NCI-H748 (cell line): ENCODE results near the gene HDDC2.

ENCODE experiments used
- DNase-seq: peaks from one replicate; lab custom pipeline; 2025; ENCODE audit not compliant: unreplicated experiment; lab: John Stamatoyannopoulos, UW

The HDDC2 gene

GRCh38 chr6:125301435-125302391, at the start of gene HDDC2:
HDDC2 (minus strand) TSS chr6:125301967; CDS start chr6:125301932, 35 bp downstream.
- DNase-seq, result peak; percentile 81

GRCh38 chr6:125346926-125347563, 45.3 kb upstream of the HDDC2 start:
- DNase-seq, result no peak

GRCh38 chr6:125346201-125346925, 44.6 kb upstream of the HDDC2 start:
- DNase-seq, result peak; percentile 53

- no peak for DNase-seq
Measured at GRCh38 chr6:125341460-125341859, 39.7 kb upstream of the HDDC2 start.

- no peak for DNase-seq
Measured at GRCh38 chr6:125340991-125341390, 39.2 kb upstream of the HDDC2 start.

- DNase-seq, result no peak
Measured at GRCh38 chr6:125340175-125340835, 38.5 kb upstream of the HDDC2 start.

GRCh38 chr6:125339653-125340052, 37.9 kb upstream of the HDDC2 start:
- DNase-seq, result no peak

- no peak for DNase-seq
Measured at GRCh38 chr6:125338381-125338780, 36.6 kb upstream of the HDDC2 start.

- DNase-seq, result no peak
Measured at GRCh38 chr6:125337706-125338105, 35.9 kb upstream of the HDDC2 start.

GRCh38 chr6:125332664-125333063, 30.9 kb upstream of the HDDC2 start:
- DNase-seq, result no peak

- no peak for DNase-seq
Measured at GRCh38 chr6:125325586-125325985, 23.8 kb upstream of the HDDC2 start.

- DNase-seq, result no peak
Measured at GRCh38 chr6:125323376-125323775, 21.6 kb upstream of the HDDC2 start.

- no peak for DNase-seq
Measured at GRCh38 chr6:125316621-125317020, 14.9 kb upstream of the HDDC2 start.

- DNase-seq, result no peak
Measured at GRCh38 chr6:125315548-125315947, 13.8 kb upstream of the HDDC2 start.

- peak; percentile 82 for DNase-seq
Measured at GRCh38 chr6:125314009-125314581, 12.3 kb upstream of the HDDC2 start.

- no peak for DNase-seq
Measured at GRCh38 chr6:125312950-125313349, 11.2 kb upstream of the HDDC2 start.

GRCh38 chr6:125312478-125312877, 10.7 kb upstream of the HDDC2 start:
- DNase-seq, result no peak

GRCh38 chr6:125310994-125311649, 9.4 kb upstream of the HDDC2 start:
- peak; percentile 84 for DNase-seq

- no peak for DNase-seq
Measured at GRCh38 chr6:125307964-125308615, 6.3 kb upstream of the HDDC2 start.
